ENCODE data around the gene CARD9.

DNA sequence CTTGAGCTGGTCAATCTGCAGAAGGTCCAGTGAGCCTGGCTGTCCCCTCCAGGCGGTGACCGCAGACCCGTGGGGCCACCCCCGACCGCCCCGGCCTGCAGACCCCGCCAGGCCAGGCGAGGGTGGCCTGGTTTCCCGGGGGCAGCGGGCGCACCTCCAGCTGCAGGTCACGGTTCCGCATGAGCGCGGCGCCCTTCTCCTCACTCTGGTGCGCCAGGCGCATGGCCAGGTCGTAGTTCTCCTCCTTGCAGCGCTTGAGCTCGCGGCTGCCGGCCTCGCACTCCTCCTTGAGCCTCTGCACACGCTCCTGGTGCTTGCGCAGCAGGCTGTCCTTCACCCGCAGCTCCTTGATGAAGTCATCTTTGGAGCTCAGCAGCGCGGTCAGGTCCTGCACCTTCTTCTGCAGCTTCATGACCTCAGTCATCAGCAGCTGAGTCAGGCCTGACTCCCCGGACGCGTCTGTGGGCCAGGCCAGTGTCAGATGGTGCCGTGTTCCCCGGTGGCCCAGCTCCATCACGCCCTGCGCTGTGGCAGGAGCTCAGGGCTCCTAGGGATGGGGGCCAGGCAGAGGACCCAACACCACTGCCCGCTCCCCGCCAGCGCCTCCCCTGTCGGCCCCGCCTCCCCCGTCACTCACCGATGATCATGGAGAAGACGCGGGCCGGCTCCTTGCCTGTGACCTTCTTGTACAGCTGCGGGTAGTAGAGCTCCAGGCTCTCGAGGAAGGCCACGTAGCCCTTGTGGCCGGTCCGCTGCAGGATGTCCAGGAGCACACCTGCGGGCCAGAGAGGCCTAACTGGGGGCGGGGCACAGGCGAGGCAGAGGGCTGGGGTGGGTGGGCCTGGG lies 2.6 kb downstream of the CARD9 start:
- TF ChIP-seq, protein P1, sequence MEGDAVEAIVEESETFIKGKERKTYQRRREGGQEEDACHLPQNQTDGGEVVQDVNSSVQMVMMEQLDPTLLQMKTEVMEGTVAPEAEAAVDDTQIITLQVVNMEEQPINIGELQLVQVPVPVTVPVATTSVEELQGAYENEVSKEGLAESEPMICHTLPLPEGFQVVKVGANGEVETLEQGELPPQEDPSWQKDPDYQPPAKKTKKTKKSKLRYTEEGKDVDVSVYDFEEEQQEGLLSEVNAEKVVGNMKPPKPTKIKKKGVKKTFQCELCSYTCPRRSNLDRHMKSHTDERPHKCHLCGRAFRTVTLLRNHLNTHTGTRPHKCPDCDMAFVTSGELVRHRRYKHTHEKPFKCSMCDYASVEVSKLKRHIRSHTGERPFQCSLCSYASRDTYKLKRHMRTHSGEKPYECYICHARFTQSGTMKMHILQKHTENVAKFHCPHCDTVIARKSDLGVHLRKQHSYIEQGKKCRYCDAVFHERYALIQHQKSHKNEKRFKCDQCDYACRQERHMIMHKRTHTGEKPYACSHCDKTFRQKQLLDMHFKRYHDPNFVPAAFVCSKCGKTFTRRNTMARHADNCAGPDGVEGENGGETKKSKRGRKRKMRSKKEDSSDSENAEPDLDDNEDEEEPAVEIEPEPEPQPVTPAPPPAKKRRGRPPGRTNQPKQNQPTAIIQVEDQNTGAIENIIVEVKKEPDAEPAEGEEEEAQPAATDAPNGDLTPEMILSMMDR (conservative IDR thresholded peaks at IDR 0.05; ENCODE audit: low read depth, low read length), result no peak
- TF ChIP-seq EZH2 (IDR thresholded peaks at IDR 0.05; ENCODE audit: low read length, unreplicated experiment), result no peak
